GM12872 (cell line): ENCODE results near the gene MDK.

ENCODE experiments used
- TF ChIP-seq, protein P1 (sequence below): IDR thresholded peaks from 3 replicates; pipeline ENCODE4 v1.5.1; 2011; ENCODE audit warnings: low read depth, mild to moderate bottlenecking, low read length, moderate library complexity; ENCODE audit not compliant: insufficient read depth

MDK gene

GRCh38 chr11:46343520-46343919 is 37.9 kb upstream of the MDK start:
- TF ChIP-seq, protein P1, sequence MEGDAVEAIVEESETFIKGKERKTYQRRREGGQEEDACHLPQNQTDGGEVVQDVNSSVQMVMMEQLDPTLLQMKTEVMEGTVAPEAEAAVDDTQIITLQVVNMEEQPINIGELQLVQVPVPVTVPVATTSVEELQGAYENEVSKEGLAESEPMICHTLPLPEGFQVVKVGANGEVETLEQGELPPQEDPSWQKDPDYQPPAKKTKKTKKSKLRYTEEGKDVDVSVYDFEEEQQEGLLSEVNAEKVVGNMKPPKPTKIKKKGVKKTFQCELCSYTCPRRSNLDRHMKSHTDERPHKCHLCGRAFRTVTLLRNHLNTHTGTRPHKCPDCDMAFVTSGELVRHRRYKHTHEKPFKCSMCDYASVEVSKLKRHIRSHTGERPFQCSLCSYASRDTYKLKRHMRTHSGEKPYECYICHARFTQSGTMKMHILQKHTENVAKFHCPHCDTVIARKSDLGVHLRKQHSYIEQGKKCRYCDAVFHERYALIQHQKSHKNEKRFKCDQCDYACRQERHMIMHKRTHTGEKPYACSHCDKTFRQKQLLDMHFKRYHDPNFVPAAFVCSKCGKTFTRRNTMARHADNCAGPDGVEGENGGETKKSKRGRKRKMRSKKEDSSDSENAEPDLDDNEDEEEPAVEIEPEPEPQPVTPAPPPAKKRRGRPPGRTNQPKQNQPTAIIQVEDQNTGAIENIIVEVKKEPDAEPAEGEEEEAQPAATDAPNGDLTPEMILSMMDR: no peak

GRCh38 chr11:46345131-46345597 is 36.3 kb upstream of the MDK start:
- TF ChIP-seq, protein P1: no peak

- TF ChIP-seq, protein P1: no peak
Measured at GRCh38 chr11:46345881-46346484, 35.5 kb upstream of the MDK start.

DNA sequence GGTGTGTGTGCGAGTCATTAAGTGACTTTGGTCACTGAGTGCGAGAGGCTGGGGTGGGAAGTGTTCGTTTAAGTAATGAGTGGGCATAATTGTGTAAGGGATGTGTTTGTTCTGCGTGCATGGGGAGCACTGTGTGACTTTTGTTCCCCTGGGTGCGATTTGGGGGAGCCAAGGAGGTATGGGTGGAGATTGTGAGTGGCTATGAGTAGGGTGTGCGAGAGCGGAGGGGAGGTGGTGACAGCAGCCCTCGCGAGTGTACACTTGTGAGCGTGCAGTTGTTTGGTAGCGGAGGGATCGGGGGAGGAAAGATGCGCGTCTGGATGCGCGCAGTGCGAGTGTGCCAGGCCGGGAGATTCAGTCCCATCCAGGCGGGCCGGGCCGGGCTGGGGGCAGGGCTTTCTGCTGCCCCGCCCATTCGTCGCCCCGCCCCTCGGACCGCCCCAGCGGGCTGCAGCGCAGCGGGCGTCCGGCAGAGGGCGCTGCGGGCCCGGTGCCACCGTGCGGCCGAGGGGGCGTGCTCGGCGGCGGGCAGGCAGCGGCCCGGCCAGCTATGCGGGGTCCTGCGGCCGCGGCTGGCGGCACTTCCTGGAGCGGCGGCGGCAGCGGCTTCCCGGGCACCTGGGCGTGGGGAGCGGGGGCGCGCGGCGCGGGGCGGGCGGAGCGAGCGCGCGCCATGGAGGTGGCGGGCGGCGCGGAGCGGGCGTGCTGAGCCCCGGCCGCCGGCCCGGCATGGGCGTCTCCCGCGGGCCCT is 34.4 kb upstream of the MDK start, which contains the start of gene DGKZ:
Gene DGKZ, plus strand, starts transcription at position 578 of the 751 bp plus-strand sequence. CDS start 197 bp downstream, outside the sequence.
- TF ChIP-seq, protein P1: peak; percentile 65; the same call in 1 of the 3 replicates

GRCh38 chr11:46347637-46348311 is 33.7 kb upstream of the MDK start:
- TF ChIP-seq, protein P1: no peak

- TF ChIP-seq, protein P1: no peak
Measured at GRCh38 chr11:46348566-46349401, 32.7 kb upstream of the MDK start.

DNA sequence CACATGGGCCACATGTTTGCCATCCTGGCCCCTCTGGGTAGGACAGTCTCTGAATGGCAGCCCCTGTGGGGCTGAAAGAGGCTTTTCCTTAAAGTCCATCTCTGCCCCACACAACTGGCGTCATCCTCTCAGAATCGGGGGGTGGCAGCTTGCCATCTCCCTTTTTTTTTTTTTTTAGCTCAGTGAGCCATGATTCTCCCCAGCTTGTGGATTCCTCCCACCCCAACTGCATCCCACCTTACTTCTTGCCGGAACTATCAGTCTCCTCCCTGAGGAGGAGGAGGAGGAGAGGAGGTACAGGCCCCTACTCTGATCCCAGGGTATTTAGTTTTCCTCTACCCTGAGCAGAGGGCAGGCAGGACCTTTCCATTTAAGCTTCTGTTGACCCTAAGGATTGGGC is 30.8 kb upstream of the MDK start:
- TF ChIP-seq, protein P1: no peak
